ENCODE measurements around the gene CXCL8. TPM values are rescaled to one million over a fixed set of nuclear protein-coding genes. Genes with fewer than 3 reads are reported as not detected.

Gene CXCL8
- total RNA-seq, 4 donors from 2014 or later, result 6.0 to 150 (median 10.6) TPM

GRCh38 chr4:73702796-73703287 lies 37.5 kb upstream of the CXCL8 start:
- no peak for DNase-seq (ENCODE audit: low spot score)
- ATAC-seq (ENCODE audit: low FRiP score), result no peak
- TF ChIP-seq, protein P1, sequence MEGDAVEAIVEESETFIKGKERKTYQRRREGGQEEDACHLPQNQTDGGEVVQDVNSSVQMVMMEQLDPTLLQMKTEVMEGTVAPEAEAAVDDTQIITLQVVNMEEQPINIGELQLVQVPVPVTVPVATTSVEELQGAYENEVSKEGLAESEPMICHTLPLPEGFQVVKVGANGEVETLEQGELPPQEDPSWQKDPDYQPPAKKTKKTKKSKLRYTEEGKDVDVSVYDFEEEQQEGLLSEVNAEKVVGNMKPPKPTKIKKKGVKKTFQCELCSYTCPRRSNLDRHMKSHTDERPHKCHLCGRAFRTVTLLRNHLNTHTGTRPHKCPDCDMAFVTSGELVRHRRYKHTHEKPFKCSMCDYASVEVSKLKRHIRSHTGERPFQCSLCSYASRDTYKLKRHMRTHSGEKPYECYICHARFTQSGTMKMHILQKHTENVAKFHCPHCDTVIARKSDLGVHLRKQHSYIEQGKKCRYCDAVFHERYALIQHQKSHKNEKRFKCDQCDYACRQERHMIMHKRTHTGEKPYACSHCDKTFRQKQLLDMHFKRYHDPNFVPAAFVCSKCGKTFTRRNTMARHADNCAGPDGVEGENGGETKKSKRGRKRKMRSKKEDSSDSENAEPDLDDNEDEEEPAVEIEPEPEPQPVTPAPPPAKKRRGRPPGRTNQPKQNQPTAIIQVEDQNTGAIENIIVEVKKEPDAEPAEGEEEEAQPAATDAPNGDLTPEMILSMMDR (IDR thresholded peaks at IDR 0.05), result no peak

GRCh38 chr4:73703320-73703719 lies 37.0 kb upstream of the CXCL8 start:
- TF ChIP-seq, protein P1 (IDR thresholded peaks at IDR 0.05), result no peak
- DNase-seq (ENCODE audit: low spot score), result no peak
- no peak for ATAC-seq (ENCODE audit: low FRiP score)

DNA sequence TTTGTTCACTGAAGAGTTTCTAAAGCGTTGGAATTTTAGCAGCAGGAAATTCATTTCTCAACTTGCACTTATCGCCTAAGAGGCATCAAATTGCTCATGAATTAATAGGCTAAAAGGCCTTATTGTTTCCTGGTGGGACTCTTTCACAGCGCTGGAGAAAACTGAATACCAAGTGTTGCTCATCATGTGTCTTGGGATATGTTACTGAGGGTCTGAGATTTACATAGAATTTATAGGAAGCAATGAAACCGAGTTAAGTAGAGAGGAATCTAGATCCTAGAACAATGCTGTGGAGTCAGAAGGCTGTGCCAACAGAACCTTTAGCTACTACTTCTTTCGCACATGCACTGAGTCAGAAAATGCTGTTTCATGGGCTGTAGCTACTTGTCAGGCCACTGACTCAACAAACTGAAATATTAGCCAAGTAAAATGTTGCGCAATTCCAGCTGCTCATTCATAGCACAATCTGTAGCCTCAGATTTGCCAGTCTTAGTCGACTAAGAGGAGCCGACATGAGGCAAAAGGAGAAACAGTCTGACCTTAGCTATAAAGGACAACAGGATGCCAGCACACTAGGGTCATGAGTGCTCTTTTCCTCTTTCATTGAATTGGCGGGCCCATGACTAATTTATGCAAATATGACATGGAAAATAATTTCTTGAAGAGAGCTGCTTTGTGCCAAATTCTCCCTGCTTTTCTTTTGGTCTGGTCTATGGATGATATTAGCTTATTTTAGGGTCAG lies 35.9 kb upstream of the CXCL8 start:
- TF ChIP-seq, protein P1 (IDR thresholded peaks at IDR 0.05), result no peak
- peak; percentile 53 for DNase-seq (ENCODE audit: low spot score)
- ATAC-seq (ENCODE audit: low FRiP score), result peak; percentile 93

DNA sequence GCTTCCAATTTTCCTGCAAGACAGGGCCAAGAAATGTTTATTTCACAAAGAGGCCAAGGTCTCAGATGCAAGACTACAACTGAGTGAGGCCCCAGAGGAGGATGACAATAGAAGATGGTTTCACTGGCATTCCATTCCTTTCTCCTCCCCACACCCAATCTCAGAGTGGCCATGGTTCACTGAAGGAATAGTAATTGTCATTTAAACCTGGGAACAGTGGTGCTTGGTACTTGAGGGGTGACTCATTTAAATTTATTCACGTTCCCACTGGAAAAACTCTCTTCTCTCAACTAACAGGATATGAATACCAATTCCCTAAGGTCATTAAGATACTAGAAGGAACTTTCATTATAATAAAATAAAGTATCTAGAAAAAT lies 35.3 kb upstream of the CXCL8 start:
- ATAC-seq (ENCODE audit: low FRiP score), result peak; percentile 4
- no peak for DNase-seq (ENCODE audit: low spot score)
- TF ChIP-seq, protein P1 (IDR thresholded peaks at IDR 0.05), result no peak

- TF ChIP-seq, protein P1 (IDR thresholded peaks at IDR 0.05), result no peak
- ATAC-seq (ENCODE audit: low FRiP score), result no peak
- no peak for DNase-seq (ENCODE audit: low spot score)
Observed at GRCh38 chr4:73705721-73706120, 34.6 kb upstream of the CXCL8 start.

DNA sequence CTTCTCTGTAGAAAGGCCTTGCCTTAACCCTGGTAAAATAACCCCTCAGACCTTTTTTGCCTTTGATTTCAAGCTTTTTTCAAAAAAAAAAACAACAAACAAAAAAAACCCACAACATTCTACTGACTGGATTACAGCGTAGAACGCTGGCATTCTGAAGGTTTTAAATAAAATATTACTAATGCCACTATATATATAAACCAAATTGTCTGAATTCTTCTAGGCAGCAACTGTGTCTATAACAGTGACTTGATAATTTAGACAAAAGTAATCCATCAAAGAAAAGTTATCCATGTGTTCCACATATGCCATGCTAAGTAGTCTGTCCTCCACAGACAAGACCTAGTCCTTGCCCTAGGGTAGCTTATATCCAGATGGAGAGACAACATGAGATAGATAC lies 33.6 kb upstream of the CXCL8 start:
- ATAC-seq (ENCODE audit: low FRiP score), result no peak
- TF ChIP-seq, protein P1 (IDR thresholded peaks at IDR 0.05), result no peak

GRCh38 chr4:73707269-73707875 lies 33.0 kb upstream of the CXCL8 start:
- no peak for ATAC-seq (ENCODE audit: low FRiP score)
- no peak for DNase-seq (ENCODE audit: low spot score)
- TF ChIP-seq, protein P1 (IDR thresholded peaks at IDR 0.05), result no peak

More for the DNA sequence above, 33.6 kb upstream of the CXCL8 start:
- DNase-seq (ENCODE audit: low spot score), result no peak

All from omental fat pad (tissue), 4 donors.